K562 (cell line): ENCODE data around the gene EMID1. TPM values are rescaled to one million over a fixed set of nuclear protein-coding genes. Genes with fewer than 3 reads are reported as not detected.

Experiments
- ATAC-seq: fragments of 200-7000 bp; cut with Tn5 transposase; 3 replicates; pipeline ENCODE4 v1.9.1; 2020; ENCODE audit warnings: moderate library complexity
- BruUV-seq: library from RNA; stranded (reverse); fragments of 400-500 nt; replicated peaks from 2 replicates; lab custom pipeline; 2021; lab: Mats Ljungman, UMichigan
- CTCF ChIA-PET: fragments of 300-600 bp; formaldehyde crosslinking; extraction: SDS; loops from one replicate; lab custom pipeline; 2021; ENCODE audit warnings: low intra/inter-chr PET ratio; lab: Yijun Ruan, JAX
- POLR2A ChIA-PET: fragments of 300-600, 350-650 bp; sonication (Branson Sonifier 250); formaldehyde crosslinking; extraction: SDS; loops from one replicate; lab custom pipeline; 2021; ENCODE audit warnings: antibody characterized with exemption, inconsistent platforms; lab: Yijun Ruan, JAX
- DNase-seq, 4 experiments: peaks; one replicate each; pipeline versions ENCODE4 v3.0.0 to v3.0.0-alpha.2; 2011 to 2018; ENCODE audit warnings: low spot score in 3 of 4, mixed read lengths in 3 of 4; ENCODE audit errors: extremely low read depth in 1 of 4
- FAIRE-seq: peaks from 2 replicates; lab custom pipeline; 2011; peaks lifted over from hg19 to GRCh38; lab: Jason Lieb, UNC
- H2AFZ ChIP-seq: 2 replicates; pipeline ENCODE4 v1.6.0; 2011; ENCODE audit warnings: low read depth, low read length, control low read depth, inconsistent platforms
- H3K27ac ChIP-seq: fragments of 200-600 bp; 3 replicates; pipeline ENCODE4 v1.8.0; 2011; ENCODE audit warnings: low read depth, mild to moderate bottlenecking, control low read depth, inconsistent platforms, low read length, moderate library complexity, mixed read lengths; ENCODE audit errors: extremely low read depth
- H3K27me3 ChIP-seq, 2 experiments: fragments of 300-600 bp in 1 of 2; 2 replicates in 1 of 2; 3 replicates in 1 of 2; pipeline versions ENCODE4 v1.6.0 to v1.8.0; 2011; ENCODE audit warnings: inconsistent platforms in 2 of 2, low read length in 2 of 2, mild to moderate bottlenecking in 1 of 2, mixed read lengths in 1 of 2, moderate library complexity in 1 of 2; ENCODE audit not compliant: control insufficient read depth in 2 of 2, insufficient read depth in 2 of 2
- H3K36me3 ChIP-seq: fragments of 300-600 bp; 3 replicates; pipeline ENCODE4 v1.8.0; 2011; ENCODE audit warnings: mild to moderate bottlenecking, low read length, inconsistent platforms; ENCODE audit not compliant: control insufficient read depth, insufficient read depth
- H3K4me1 ChIP-seq, 2 experiments: fragments of 200-600 bp in 1 of 2; replicated peaks in 1 of 2; 2 replicates in 1 of 2; 3 replicates in 1 of 2; pipeline versions ENCODE4 v1.5.1 to v1.8.0; 2011; ENCODE audit warnings: inconsistent platforms in 2 of 2, low read length in 2 of 2, mild to moderate bottlenecking in 1 of 2, mixed read lengths in 1 of 2, moderate library complexity in 1 of 2; ENCODE audit not compliant: control insufficient read depth in 2 of 2, insufficient read depth in 2 of 2
- H3K4me2 ChIP-seq: 2 replicates; pipeline ENCODE4 v1.6.1; 2011; ENCODE audit warnings: low read length, control low read depth, inconsistent platforms, mixed read lengths; ENCODE audit not compliant: insufficient read depth
- H3K4me3 ChIP-seq: fragments of 200-600 bp; sonication (generic), shearing (Covaris generic); 2 replicates; pipeline ENCODE4 v1.5.1; 2016; ENCODE audit warnings: control low read depth, inconsistent platforms
- H3K79me2 ChIP-seq: fragments of 200-600 bp; 3 replicates; pipeline ENCODE4 v1.8.0; 2011; ENCODE audit warnings: low read length, inconsistent platforms; ENCODE audit not compliant: control insufficient read depth, insufficient read depth
- H3K9ac ChIP-seq, 2 experiments: 2 replicates each; pipeline versions ENCODE4 v1.6.0 to v1.6.1; 2011; ENCODE audit warnings: low read depth in 2 of 2, low read length in 2 of 2, control low read depth in 1 of 2, inconsistent platforms in 1 of 2, mild to moderate bottlenecking in 1 of 2, mixed read lengths in 1 of 2; ENCODE audit not compliant: insufficient read depth in 1 of 2
- H3K9me1 ChIP-seq: one replicate; pipeline ENCODE4 v1.6.0; 2011; ENCODE audit warnings: inconsistent platforms, mild to moderate bottlenecking, low read length, moderate library complexity; ENCODE audit not compliant: control insufficient read depth, insufficient read depth
- H3K9me3 ChIP-seq: replicated peaks from 2 replicates; pipeline ENCODE4 v1.5.1; 2011; ENCODE audit warnings: low read depth, low read length, inconsistent platforms; ENCODE audit not compliant: control insufficient read depth, insufficient read depth
- H4K20me1 ChIP-seq: replicated peaks from 2 replicates; pipeline ENCODE4 v1.6.1; 2011; ENCODE audit warnings: low read length, inconsistent platforms, mixed read lengths; ENCODE audit not compliant: control insufficient read depth, insufficient read depth
- CTCF ChIP-seq, 3 experiments: IDR thresholded peaks in 2 of 3; conservative IDR thresholded peaks in 1 of 3; 2 replicates each; pipeline ENCODE4 v1.5.1; 2011 to 2012; ENCODE audit warnings: low read length in 3 of 3, mild to moderate bottlenecking in 3 of 3, control low read depth in 2 of 3, improper control_type of control experiment in 1 of 3, inconsistent platforms in 1 of 3, low read depth in 1 of 3, mixed read lengths in 1 of 3, moderate library complexity in 1 of 3; ENCODE audit not compliant: insufficient read depth in 2 of 3
- FOXA1 ChIP-seq: fragments of 450-650 bp; IDR thresholded peaks from 2 replicates; pipeline ENCODE4 v1.6.1; 2016; ENCODE audit warnings: mild to moderate bottlenecking, borderline replicate concordance
- NR2F6 ChIP-seq: fragments of 450-650 bp; formaldehyde crosslinking; IDR thresholded peaks from 2 replicates; pipeline ENCODE4 v1.4.0; 2020; ENCODE audit warnings: mild to moderate bottlenecking
- STAT5B ChIP-seq: fragments of 250-450 bp; sonication (Bioruptor Pico); IDR thresholded peaks from 2 replicates; pipeline ENCODE4 v1.8.0; 2021; ENCODE audit warnings: mild to moderate bottlenecking, inconsistent platforms
- TEAD1 ChIP-seq, 2 experiments: fragments of 450-650 bp in 1 of 2; sonication (generic) in 1 of 2; formaldehyde crosslinking; IDR thresholded peaks; 2 replicates each; pipeline versions ENCODE4 v1.4.0 to v1.8.0; 2020 to 2022; ENCODE audit warnings: mild to moderate bottlenecking in 2 of 2, missing genetic modification reagents in 1 of 2
- ZBTB12 ChIP-seq: fragments of 250-450 bp; sonication (Bioruptor Pico); IDR thresholded peaks from 2 replicates; pipeline ENCODE4 v1.4.0; 2020
- ZNF282 ChIP-seq: sonication (generic); formaldehyde crosslinking; IDR thresholded peaks from 2 replicates; pipeline ENCODE4 v1.8.1; 2023; ENCODE audit warnings: missing genetic modification reagents
- ZNF316 ChIP-seq: fragments of 450-650 bp; IDR thresholded peaks from 2 replicates; pipeline ENCODE4 v1.6.1; 2016
- WGBS: fragments of 100-300 bp; shearing (Covaris generic); methylation state at CpG from one replicate; pipeline ENCODE4 v1.1.6; 2016; ENCODE audit warnings: low coverage, mixed read lengths; ENCODE audit not compliant: insufficient coverage; ENCODE audit errors: missing lambda C conversion rate; 5-methylcytosine and 5-hydroxymethylcytosine counted together
- in situ Hi-C: fragments of 300-500 bp; cut with MboI; formaldehyde crosslinking; loops from 4 replicates; pipeline ENCODE4 v1.15.0; 2018; ENCODE audit warnings: inconsistent platforms, mixed read lengths
- intact Hi-C: fragments of 100-400 bp; cut with micrococcal nuclease; formaldehyde crosslinking; loops from 2 replicates; pipeline ENCODE4 v1.14.2; 2022
- polyA plus RNA-seq, 8 experiments: library from polyadenylated mRNA; depleted of rRNA in 4 of 8; stranded (reverse) in 5 of 8; unstranded in 3 of 8; fragments of >200 nt; fragmentation: Nextera tagmentation in 2 of 8; fragmentation: Illumina TruSeq in 1 of 8; extraction: Ambion mirVana in 2 of 8; extraction: Trizol in 1 of 8; gene quantifications; 2 replicates each; pipeline versions ENCODE4 v1.2.1 to v1.2.3, GENCODE V29; 2011 to 2014; ENCODE audit warnings: inconsistent platforms in 1 of 8, missing spikeins in 1 of 8
- total RNA-seq, 7 experiments: library from RNA; depleted of rRNA in 6 of 7; stranded (reverse); fragments of >200 nt in 6 of 7; fragmentation: Illumina TruSeq in 2 of 7; extraction: Trizol in 2 of 7; gene quantifications; 2 replicates each; pipeline versions ENCODE4 v1.2.1 to v1.2.3, GENCODE V29; 2011 to 2021; ENCODE audit warnings: low replicate concordance in 1 of 7

Gene EMID1
- total and polyA plus RNA-seq, 9 of the 15 experiments (the other 6 are each of a cell fraction or from before 2014, with no cell fraction given): 0.15 to 7.2 (median 2.7) TPM

GRCh38 chr22:29193021-29193420 lies 12.7 kb upstream of the EMID1 start:
- H3K9ac ChIP-seq: peak overlapping the region in 1 of 2 experiments; percentile 68; a peak in 1 of 4 replicates
- 56% methylated on average over 8 of the region's 8 CpGs for WGBS
- FAIRE-seq (no peak), DNase-seq (no peak), ATAC-seq (no peak)
- no peak overlapping the region; the same call in 2 of the 3 replicates for H3K27ac ChIP-seq
- in situ Hi-C loops (no loop called here), intact Hi-C loops (no loop called here)
- no TSS peak for BruUV-seq
- H3K9me1 ChIP-seq: no peaks in the 10 kb centered on the region
- CTCF ChIA-PET: no interaction called here
- no peaks in the 10 kb centered on the region for H3K27me3 ChIP-seq
- H3K4me3 ChIP-seq: no peak overlapping the region
- no peak overlapping the region for H2AFZ ChIP-seq
- H3K4me1 ChIP-seq: peaks cover 23 to 26% of the 10 kb centered on the region in 2 experiments
- H4K20me1 ChIP-seq: no peaks in the 10 kb centered on the region
- no peak overlapping the region for H3K4me2 ChIP-seq
- H3K9me3 ChIP-seq: peaks cover 2% of the 10 kb centered on the region
- no peaks in the 10 kb centered on the region for H3K36me3 ChIP-seq
- POLR2A ChIA-PET: no interaction called here
- no peak for TF ChIP-seq TEAD1 (CRISPR knock-in tag; IDR thresholded peaks at IDR 0.05)
- TF ChIP-seq ZNF282 (CRISPR knock-in tag): no peak
- TF ChIP-seq NR2F6: no peak
- peak; percentile 46; the same call in 1 of the 2 replicates for TF ChIP-seq ZNF316
- no peak for TF ChIP-seq FOXA1
- no peak for TF ChIP-seq STAT5B (CRISPR knock-in tag)
- TF ChIP-seq ZBTB12 (CRISPR knock-in tag): no peak
- no peak for TF ChIP-seq CTCF (IDR thresholded peaks at IDR 0.05 in 2 of 3, conservative IDR thresholded peaks at IDR 0.05 in 1 of 3; ENCODE audit: insufficient read depth in 2 of 3, low read depth in 1 of 3, low read length in 3 of 3)
- H3K79me2 ChIP-seq: no peaks in the 10 kb centered on the region; the same call in 2 of the 3 replicates
